Measurements from ENCODE around the gene TBCD.
A peak's percentile ranks its signal among the peaks of the same experiment; 100 is the strongest.

Gene TBCD

DNA sequence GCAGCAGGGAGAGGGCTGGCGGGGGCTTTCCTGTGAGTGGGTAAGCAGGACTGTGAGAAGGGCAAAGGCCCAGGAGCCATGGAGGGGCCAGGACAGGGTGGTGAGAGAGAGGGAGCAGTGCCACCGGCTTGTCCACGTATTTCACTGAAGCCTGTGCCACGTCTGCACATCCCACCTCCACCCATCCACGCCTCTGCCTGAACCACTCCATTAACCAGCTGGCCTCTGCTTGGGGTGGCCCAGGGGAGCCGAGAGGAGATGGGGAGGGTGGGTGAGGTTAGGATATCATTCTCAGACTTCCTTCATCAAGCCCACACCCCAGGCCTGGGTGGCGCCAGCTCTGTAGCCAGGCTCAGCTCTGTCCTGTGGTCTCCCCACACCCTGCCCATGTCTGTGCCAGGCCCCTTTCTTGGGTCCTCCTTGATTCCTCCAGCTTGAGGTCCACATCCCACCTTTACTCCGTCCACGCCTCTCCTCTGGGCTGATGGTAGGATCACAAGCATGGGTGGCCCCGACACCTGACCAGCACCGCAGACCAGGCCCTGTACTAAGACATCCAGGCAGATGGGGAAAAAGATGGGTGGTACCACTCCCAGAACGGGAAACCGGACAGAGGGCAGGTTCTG, 19.6 kb upstream of the TBCD start:
- no peak overlapping the region for H2BK12ac ChIP-seq (ENCODE audit: low read length)
- no peak overlapping the region for H3K4me3 ChIP-seq (ENCODE audit: low read length in 2 of 2)
- no peak overlapping the region for H2AFZ ChIP-seq (ENCODE audit: low read length)
- no peak overlapping the region for H2BK120ac ChIP-seq (ENCODE audit: low read depth, low read length)
- peaks cover 12 to 14% of the 10 kb centered on the region in 2 donors for H3K9me3 ChIP-seq (replicated peaks in 1 of 2; ENCODE audit: control insufficient read depth in 2 of 2, insufficient read depth in 1 of 2, low read depth in 1 of 2, low read length in 2 of 2)
- no peak overlapping the region for H2AK5ac ChIP-seq (ENCODE audit: low read depth, low read length)
- peak overlapping the region; percentile 49 for H2BK5ac ChIP-seq (ENCODE audit: low read length)
- H3K18ac ChIP-seq (ENCODE audit: low read length): no peak overlapping the region
- H3K4me2 ChIP-seq (ENCODE audit: insufficient read depth, low read length, poor library complexity, severe bottlenecking): no peak overlapping the region
- H3K36me3 ChIP-seq (replicated peaks in 1 of 2; ENCODE audit: control insufficient read depth in 2 of 2, insufficient read depth in 2 of 2, low read length in 2 of 2): peaks cover 21 to 66% of the 10 kb centered on the region in 2 donors
- H4K91ac ChIP-seq (ENCODE audit: low read depth, low read length, poor library complexity): no peak overlapping the region
- no CpG with 5 or more reads among the region's 13 CpGs for WGBS, 2 donors (ENCODE audit: extremely low coverage in 2 of 2, insufficient read length in 2 of 2, insufficient replicate concordance in 1 of 2)
- H3K14ac ChIP-seq (ENCODE audit: low read length): no peak overlapping the region
- H3K4me1 ChIP-seq (ENCODE audit: control insufficient read depth in 2 of 2, insufficient read depth in 1 of 2, low read depth in 1 of 2, low read length in 2 of 2): peaks cover 0 to 2% of the 10 kb centered on the region in 2 donors
- H2BK15ac ChIP-seq (ENCODE audit: low read length): no peak overlapping the region
- peaks cover 2% of the 10 kb centered on the region for H3K79me1 ChIP-seq (ENCODE audit: low read depth, low read length)
- no peak overlapping the region for H3K23ac ChIP-seq (ENCODE audit: low read depth, low read length, poor library complexity)
- no peak overlapping the region for H3K27ac ChIP-seq (replicated peaks; ENCODE audit: low read length)
- no peaks in the 10 kb centered on the region for H3K27me3 ChIP-seq (ENCODE audit: control insufficient read depth in 3 of 3, insufficient read depth in 3 of 3, low read depth in 1 of 3, low read length in 3 of 3)
- H3K9ac ChIP-seq (ENCODE audit: low read depth, low read length, poor library complexity): no peak overlapping the region
- no peak overlapping the region for H3K4ac ChIP-seq (ENCODE audit: low read length)
- no peak for DNase-seq (ENCODE audit: low spot score)
- H4K8ac ChIP-seq (ENCODE audit: low read depth, low read length): no peak overlapping the region

DNA sequence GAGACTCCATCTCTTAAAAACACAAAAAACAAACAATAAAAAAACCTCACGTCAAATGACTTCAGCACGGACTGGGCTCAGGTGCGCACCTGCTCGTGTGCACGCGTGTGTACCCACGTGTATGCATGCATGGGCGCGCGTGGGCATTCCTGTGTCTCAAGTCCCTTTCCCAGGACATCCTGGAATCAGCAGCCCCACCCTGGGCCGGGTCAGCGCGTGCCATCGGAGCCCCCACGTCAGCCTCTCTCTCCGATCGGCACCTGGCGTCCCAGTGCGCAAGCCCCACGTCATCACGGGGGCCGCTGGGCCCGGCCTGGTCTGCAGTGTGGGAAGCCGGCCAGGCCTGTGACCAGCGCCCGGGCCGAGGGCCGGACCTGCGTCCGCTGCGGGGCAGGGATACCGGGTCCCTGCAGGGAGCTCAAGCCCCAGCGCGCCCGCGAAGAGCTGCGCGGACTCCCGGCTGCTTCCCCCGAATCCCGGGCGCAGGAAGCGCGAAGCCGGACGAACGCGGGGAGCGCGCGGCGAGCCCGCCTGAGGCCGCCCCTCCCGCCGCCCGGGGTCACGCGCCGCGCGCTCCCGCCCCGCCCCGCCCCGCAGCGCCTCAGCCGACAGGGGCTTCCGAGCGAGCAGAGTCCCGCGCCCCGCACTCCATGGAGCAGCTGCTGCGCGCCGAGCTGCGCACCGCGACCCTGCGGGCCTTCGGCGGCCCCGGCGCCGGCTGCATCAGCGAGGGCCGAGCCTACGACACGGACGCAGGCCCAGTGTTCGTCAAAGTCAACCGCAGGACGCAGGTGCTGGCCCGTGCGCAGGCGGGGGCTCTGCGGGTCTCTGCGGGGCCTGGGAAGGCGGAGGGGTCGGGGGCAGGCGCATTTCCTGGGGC, 16.6 kb upstream of the TBCD start, which contains the start of gene FN3K:
Gene FN3K (plus strand): TSS at position 629 of the 880 bp plus-strand sequence. CDS start 22 bp downstream, at position 651.
- WGBS, 2 donors (ENCODE audit: extremely low coverage in 2 of 2, insufficient read length in 2 of 2, insufficient replicate concordance in 1 of 2): no CpG with 5 or more reads among the region's 101 CpGs
- H3K9me3 ChIP-seq (replicated peaks in 1 of 2; ENCODE audit: control insufficient read depth in 2 of 2, insufficient read depth in 1 of 2, low read depth in 1 of 2, low read length in 2 of 2): peaks cover 12 to 17% of the 10 kb centered on the region in 2 donors
- H3K36me3 ChIP-seq (replicated peaks in 1 of 2; ENCODE audit: control insufficient read depth in 2 of 2, insufficient read depth in 2 of 2, low read length in 2 of 2): peaks cover 16 to 58% of the 10 kb centered on the region in 2 donors
- H2AK5ac ChIP-seq (ENCODE audit: low read depth, low read length): peak within 1 kb of the TSS; percentile 90
- H2AFZ ChIP-seq (ENCODE audit: low read length): peak within 1 kb of the TSS; percentile 87
- H2BK15ac ChIP-seq (ENCODE audit: low read length): peak within 1 kb of the TSS; percentile 65
- DNase-seq (ENCODE audit: low spot score): peak; percentile 69
- H3K14ac ChIP-seq (ENCODE audit: low read length): no peak within 1 kb of the TSS
- peak within 1 kb of the TSS; percentile 63 for H3K4me2 ChIP-seq (ENCODE audit: insufficient read depth, low read length, poor library complexity, severe bottlenecking)
- H3K27me3 ChIP-seq (ENCODE audit: control insufficient read depth in 3 of 3, insufficient read depth in 3 of 3, low read depth in 1 of 3, low read length in 3 of 3): no peaks in the 10 kb centered on the region
- H3K4me1 ChIP-seq (ENCODE audit: control insufficient read depth in 2 of 2, insufficient read depth in 1 of 2, low read depth in 1 of 2, low read length in 2 of 2): peaks cover 0 to 2% of the 10 kb centered on the region in 2 donors
- peak within 1 kb of the TSS; percentile 84 for H2BK12ac ChIP-seq (ENCODE audit: low read length)
- H3K79me1 ChIP-seq (ENCODE audit: low read depth, low read length): peaks cover 5% of the 10 kb centered on the region
- peak within 1 kb of the TSS; percentile 27 for H3K27ac ChIP-seq (replicated peaks; ENCODE audit: low read length)
- peak within 1 kb of the TSS; percentile 95 for H3K23ac ChIP-seq (ENCODE audit: low read depth, low read length, poor library complexity)
- H3K9ac ChIP-seq (ENCODE audit: low read depth, low read length, poor library complexity): peak within 1 kb of the TSS; percentile 95
- peak within 1 kb of the TSS; percentile 87 for H2BK120ac ChIP-seq (ENCODE audit: low read depth, low read length)
- peak within 1 kb of the TSS; percentile 72 for H4K91ac ChIP-seq (ENCODE audit: low read depth, low read length, poor library complexity)
- peak within 1 kb of the TSS; percentile 98 for H3K18ac ChIP-seq (ENCODE audit: low read length)
- H4K8ac ChIP-seq (ENCODE audit: low read depth, low read length): peak within 1 kb of the TSS; percentile 82
- peak within 1 kb of the TSS; percentile 53 for H2BK5ac ChIP-seq (ENCODE audit: low read length)
- H3K4me3 ChIP-seq (ENCODE audit: low read length in 2 of 2): peak within 1 kb of the TSS; percentile 59 to 94
- H3K4ac ChIP-seq (ENCODE audit: low read length): peak within 1 kb of the TSS; percentile 95

DNA sequence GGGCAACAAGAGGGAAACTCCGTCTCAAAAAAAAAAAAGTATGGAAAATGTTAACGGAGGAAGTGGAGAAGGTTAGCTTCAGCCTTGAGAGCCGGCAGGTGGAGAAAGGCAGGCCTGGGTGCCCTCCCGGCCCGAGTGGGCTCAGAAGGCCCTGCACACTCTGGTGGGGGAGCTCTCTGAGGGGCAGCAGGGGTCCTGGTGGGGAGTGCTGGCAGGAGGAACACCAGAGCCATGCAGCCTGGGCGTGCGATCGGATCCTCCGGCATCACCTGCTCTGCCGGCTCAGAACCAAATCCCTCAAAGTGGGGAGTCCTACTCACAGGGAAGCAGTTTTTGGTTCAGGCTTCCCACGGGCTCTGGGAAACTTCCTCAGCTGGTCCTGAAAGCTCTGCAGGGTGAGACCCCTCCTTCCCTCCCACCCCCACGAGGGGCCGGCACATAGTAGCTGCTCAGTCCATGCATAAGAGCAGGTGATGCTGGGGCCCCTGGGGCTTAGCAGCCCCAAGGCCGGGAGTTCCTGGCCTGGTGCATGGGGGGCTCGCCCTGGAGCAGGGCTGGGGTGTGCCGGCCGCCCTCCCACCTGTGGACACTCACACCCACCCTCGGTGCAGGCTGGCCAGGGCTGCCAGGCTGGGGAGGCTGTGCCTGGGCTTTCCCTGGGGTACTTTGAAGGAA, 15.2 kb upstream of the TBCD start:
- H3K4ac ChIP-seq (ENCODE audit: low read length): no peak overlapping the region
- H2BK120ac ChIP-seq (ENCODE audit: low read depth, low read length): no peak overlapping the region
- no peak overlapping the region for H3K4me2 ChIP-seq (ENCODE audit: insufficient read depth, low read length, poor library complexity, severe bottlenecking)
- no peak overlapping the region for H3K27ac ChIP-seq (replicated peaks; ENCODE audit: low read length)
- H4K8ac ChIP-seq (ENCODE audit: low read depth, low read length): peak overlapping the region; percentile 43
- H3K79me1 ChIP-seq (ENCODE audit: low read depth, low read length): peaks cover 5% of the 10 kb centered on the region
- peak overlapping the region; percentile 81 for H2AK5ac ChIP-seq (ENCODE audit: low read depth, low read length)
- no peak overlapping the region for H2BK12ac ChIP-seq (ENCODE audit: low read length)
- H3K9me3 ChIP-seq (replicated peaks in 1 of 2; ENCODE audit: control insufficient read depth in 2 of 2, insufficient read depth in 1 of 2, low read depth in 1 of 2, low read length in 2 of 2): peaks cover 20 to 31% of the 10 kb centered on the region in 2 donors
- H3K4me3 ChIP-seq (ENCODE audit: low read length in 2 of 2): no peak overlapping the region
- WGBS, 2 donors (ENCODE audit: extremely low coverage in 2 of 2, insufficient read length in 2 of 2, insufficient replicate concordance in 1 of 2): no CpG with 5 or more reads among the region's 18 CpGs
- peaks cover 24 to 58% of the 10 kb centered on the region in 2 donors for H3K36me3 ChIP-seq (replicated peaks in 1 of 2; ENCODE audit: control insufficient read depth in 2 of 2, insufficient read depth in 2 of 2, low read length in 2 of 2)
- no peak for DNase-seq (ENCODE audit: low spot score)
- peaks cover 0 to 2% of the 10 kb centered on the region in 2 donors for H3K4me1 ChIP-seq (ENCODE audit: control insufficient read depth in 2 of 2, insufficient read depth in 1 of 2, low read depth in 1 of 2, low read length in 2 of 2)
- no peaks in the 10 kb centered on the region for H3K27me3 ChIP-seq (ENCODE audit: control insufficient read depth in 3 of 3, insufficient read depth in 3 of 3, low read depth in 1 of 3, low read length in 3 of 3)
- no peak overlapping the region for H2BK5ac ChIP-seq (ENCODE audit: low read length)
- no peak overlapping the region for H2AFZ ChIP-seq (ENCODE audit: low read length)
- no peak overlapping the region for H3K9ac ChIP-seq (ENCODE audit: low read depth, low read length, poor library complexity)
- H3K18ac ChIP-seq (ENCODE audit: low read length): peak overlapping the region; percentile 11
- H2BK15ac ChIP-seq (ENCODE audit: low read length): no peak overlapping the region
- no peak overlapping the region for H4K91ac ChIP-seq (ENCODE audit: low read depth, low read length, poor library complexity)
- H3K23ac ChIP-seq (ENCODE audit: low read depth, low read length, poor library complexity): peak overlapping the region; percentile 10
- H3K14ac ChIP-seq (ENCODE audit: low read length): no peak overlapping the region
